Osteoblast (primary cell): ENCODE results near the gene CHD3. TPM values are rescaled to one million over a fixed set of nuclear protein-coding genes. Genes with fewer than 3 reads are reported as not detected.
A peak's percentile ranks its signal among the peaks of the same experiment; 100 is the strongest.

ENCODE experiments used
- DNase-seq: peaks from one replicate; pipeline ENCODE4 v3.0.0; 2011; ENCODE audit warnings: low spot score, mixed read lengths; ENCODE audit not compliant: insufficient read length; ENCODE audit errors: missing footprints
- H2AFZ ChIP-seq: 2 replicates; pipeline ENCODE4 v1.6.0; 2011; ENCODE audit warnings: mild to moderate bottlenecking, low read length
- H3K27ac ChIP-seq: 2 replicates; pipeline ENCODE4 v1.5.1; 2011; ENCODE audit warnings: mild to moderate bottlenecking, low read depth, low read length, moderate library complexity
- H3K27me3 ChIP-seq: 2 replicates; pipeline ENCODE4 v1.6.0; 2012; ENCODE audit warnings: mild to moderate bottlenecking, control low read depth, inconsistent platforms, low read length, moderate library complexity; ENCODE audit not compliant: insufficient read depth
- H3K36me3 ChIP-seq: 2 replicates; pipeline ENCODE4 v1.5.1; 2011; ENCODE audit warnings: mild to moderate bottlenecking, low read length, control low read depth, moderate library complexity; ENCODE audit not compliant: insufficient read depth
- H3K4me1 ChIP-seq: 2 replicates; pipeline ENCODE4 v1.5.1; 2011; ENCODE audit warnings: mild to moderate bottlenecking, low read length, control low read depth, moderate library complexity; ENCODE audit not compliant: insufficient read depth
- H3K4me2 ChIP-seq: 2 replicates; pipeline ENCODE4 v1.6.0; 2011; ENCODE audit warnings: mild to moderate bottlenecking, low read length; ENCODE audit not compliant: insufficient read depth
- H3K4me3 ChIP-seq: fragments of 200-600 bp; sonication (generic); 3 replicates; pipeline ENCODE4 v1.5.1; 2012; ENCODE audit warnings: mild to moderate bottlenecking, low read length, inconsistent platforms; ENCODE audit not compliant: insufficient read depth
- H3K79me2 ChIP-seq: 2 replicates; pipeline ENCODE4 v1.6.0; 2012; ENCODE audit warnings: mild to moderate bottlenecking, low read length, control low read depth, inconsistent platforms; ENCODE audit not compliant: insufficient read depth
- H3K9me3 ChIP-seq: 2 replicates; pipeline ENCODE4 v1.5.1; 2011; ENCODE audit warnings: low read depth, low read length, control low read depth
- H4K20me1 ChIP-seq: 2 replicates; pipeline ENCODE4 v1.6.0; 2012; ENCODE audit warnings: mild to moderate bottlenecking, low read length, control low read depth; ENCODE audit not compliant: insufficient read depth
- total RNA-seq: library from RNA; depleted of rRNA; stranded (reverse); fragments of >200 nt; gene quantifications from 2 replicates; pipeline ENCODE4 v1.2.3, GENCODE V29; 2012
- TF ChIP-seq, protein P1 (sequence below): IDR thresholded peaks from 2 replicates; pipeline ENCODE4 v1.5.1; 2011; ENCODE audit warnings: mild to moderate bottlenecking, low read depth, low read length, moderate library complexity; ENCODE audit errors: extremely low read depth

Gene CHD3
- total RNA-seq, 1 donor, result 97.0 TPM

- Histone ChIP-seq H3K27me3 (no peaks in the 10 kb centered on the region), H3K4me1 (peaks cover 29% of the 10 kb centered on the region), H2AFZ (no peak within 1 kb of the TSS), H3K4me3 (peak within 1 kb of the TSS; percentile 83), H3K27ac (peak within 1 kb of the TSS; percentile 86), H3K9me3 (no peaks in the 10 kb centered on the region), H3K36me3 (peaks cover 34% of the 10 kb centered on the region), H3K79me2 (peaks cover 22% of the 10 kb centered on the region), H3K4me2 (peak within 1 kb of the TSS; percentile 83), H4K20me1 (peaks cover 24% of the 10 kb centered on the region)
- TF ChIP-seq, protein P1, sequence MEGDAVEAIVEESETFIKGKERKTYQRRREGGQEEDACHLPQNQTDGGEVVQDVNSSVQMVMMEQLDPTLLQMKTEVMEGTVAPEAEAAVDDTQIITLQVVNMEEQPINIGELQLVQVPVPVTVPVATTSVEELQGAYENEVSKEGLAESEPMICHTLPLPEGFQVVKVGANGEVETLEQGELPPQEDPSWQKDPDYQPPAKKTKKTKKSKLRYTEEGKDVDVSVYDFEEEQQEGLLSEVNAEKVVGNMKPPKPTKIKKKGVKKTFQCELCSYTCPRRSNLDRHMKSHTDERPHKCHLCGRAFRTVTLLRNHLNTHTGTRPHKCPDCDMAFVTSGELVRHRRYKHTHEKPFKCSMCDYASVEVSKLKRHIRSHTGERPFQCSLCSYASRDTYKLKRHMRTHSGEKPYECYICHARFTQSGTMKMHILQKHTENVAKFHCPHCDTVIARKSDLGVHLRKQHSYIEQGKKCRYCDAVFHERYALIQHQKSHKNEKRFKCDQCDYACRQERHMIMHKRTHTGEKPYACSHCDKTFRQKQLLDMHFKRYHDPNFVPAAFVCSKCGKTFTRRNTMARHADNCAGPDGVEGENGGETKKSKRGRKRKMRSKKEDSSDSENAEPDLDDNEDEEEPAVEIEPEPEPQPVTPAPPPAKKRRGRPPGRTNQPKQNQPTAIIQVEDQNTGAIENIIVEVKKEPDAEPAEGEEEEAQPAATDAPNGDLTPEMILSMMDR, result no peak
- DNase-seq, result no peak
Measured at GRCh38 chr17:7854851-7855659, 33.5 kb upstream of the CHD3 start, which contains the start of gene TMEM88. TMEM88 (plus strand) TSS chr17:7855066; CDS start chr17:7855075, 9 bp downstream.

DNA sequence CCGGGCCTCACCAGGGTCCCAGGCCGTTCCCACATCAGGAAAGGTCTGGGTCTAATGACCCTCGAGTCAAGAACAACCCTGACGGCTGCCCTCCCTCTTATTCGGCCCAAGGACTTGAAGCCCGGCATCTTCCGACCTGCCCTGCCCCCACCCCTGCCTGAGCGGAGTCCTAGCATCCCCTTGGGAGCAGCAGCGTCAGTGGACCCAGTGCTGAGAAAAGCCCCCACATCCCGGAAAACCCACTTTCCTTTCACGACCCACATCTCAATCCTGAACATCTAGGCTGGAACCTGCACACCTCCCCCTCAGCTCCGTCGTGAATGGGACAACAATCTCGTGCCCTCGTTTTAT is 33.0 kb upstream of the CHD3 start:
- peak overlapping the region; percentile 83 for H3K4me3 ChIP-seq
- peaks cover 22% of the 10 kb centered on the region for H4K20me1 ChIP-seq
- H2AFZ ChIP-seq, result no peak overlapping the region

GRCh38 chr17:7856011-7856810 is 32.4 kb upstream of the CHD3 start:
- H3K4me2 ChIP-seq, result peak overlapping the region; percentile 83
- peak overlapping the region; percentile 83 for H3K4me3 ChIP-seq
- H2AFZ ChIP-seq, result peak overlapping the region; percentile 75
- H4K20me1 ChIP-seq, result peaks cover 16% of the 10 kb centered on the region
- H3K4me1 ChIP-seq, result peaks cover 29% of the 10 kb centered on the region
- TF ChIP-seq, protein P1, result no peak
- peak; percentile 92 for DNase-seq
- no peaks in the 10 kb centered on the region for H3K9me3 ChIP-seq
- peak overlapping the region; percentile 86 for H3K27ac ChIP-seq
- no peaks in the 10 kb centered on the region for H3K27me3 ChIP-seq
- peaks cover 26% of the 10 kb centered on the region for H3K36me3 ChIP-seq
- H3K79me2 ChIP-seq, result peaks cover 24% of the 10 kb centered on the region

More for the DNA sequence above, 33.0 kb upstream of the CHD3 start:
- H3K27me3 ChIP-seq, result no peaks in the 10 kb centered on the region
- peak overlapping the region; percentile 86 for H3K27ac ChIP-seq
- TF ChIP-seq, protein P1, result no peak
- no peak for DNase-seq
- no peaks in the 10 kb centered on the region for H3K9me3 ChIP-seq
- peaks cover 29% of the 10 kb centered on the region for H3K4me1 ChIP-seq
- peaks cover 27% of the 10 kb centered on the region for H3K79me2 ChIP-seq
- peaks cover 29% of the 10 kb centered on the region for H3K36me3 ChIP-seq
- peak overlapping the region; percentile 83 for H3K4me2 ChIP-seq
